Esophagus squamous epithelium (tissue), 5 donors: ENCODE results near the gene IL21R. TPM values are rescaled to one million over a fixed set of nuclear protein-coding genes. Genes with fewer than 3 reads are reported as not detected.
A peak's percentile ranks its signal among the peaks of the same experiment; 100 is the strongest.

Experiments used
- DNase-seq: peaks from one replicate; lab custom pipeline; 2025; lab: John Stamatoyannopoulos, UW
- H3K27ac ChIP-seq, 4 donors: fragments of 200-600 bp; sonication (generic); one replicate each; pipeline ENCODE4 v1.5.1; 2016 to 2019; ENCODE audit warnings: mild to moderate bottlenecking in 1 of 4
- H3K27me3 ChIP-seq, 4 donors: fragments of 200-600 bp; sonication (generic); 1 replicate in 3 of 4; 2 replicates in 1 of 4; pipeline versions ENCODE4 v1.5.1 to v1.6.0; 2017 to 2021; ENCODE audit warnings: antibody characterized with exemption in 1 of 4
- H3K36me3 ChIP-seq, 3 donors: fragments of 200-600 bp; sonication (generic); one replicate each; pipeline ENCODE4 v1.5.1; 2016 to 2019
- H3K4me1 ChIP-seq, 3 donors: fragments of 200-600 bp; sonication (generic); one replicate each; pipeline ENCODE4 v1.5.1; 2017 to 2019
- H3K4me3 ChIP-seq, 4 donors: fragments of 200-600 bp; sonication (generic); 1 replicate in 3 of 4; 2 replicates in 1 of 4; pipeline ENCODE4 v1.5.1; 2016 to 2019; ENCODE audit warnings: mild to moderate bottlenecking in 2 of 4, moderate library complexity in 1 of 4
- H3K9me3 ChIP-seq, 3 donors: fragments of 200-600 bp; sonication (generic); one replicate each; pipeline ENCODE4 v1.5.1; 2016 to 2019
- CTCF ChIP-seq, 6 experiments: fragments of 450-650 bp in 4 of 6; fragments of 200-600 bp in 2 of 6; sonication (generic) in 2 of 6; IDR thresholded peaks; one replicate each; pipeline ENCODE4 v1.5.1; 2016 to 2019; ENCODE audit warnings: antibody characterized with exemption in 6 of 6, mild to moderate bottlenecking in 4 of 6, moderate library complexity in 4 of 6
- POLR2A ChIP-seq, 4 donors: fragments of 450-650 bp; IDR thresholded peaks; one replicate each; pipeline ENCODE4 v1.6.1; 2017; ENCODE audit warnings: antibody characterized with exemption in 4 of 4, mild to moderate bottlenecking in 4 of 4, moderate library complexity in 3 of 4
- WGBS, 2 donors: methylation state at CpG; one replicate each; pipeline ENCODE4 v1.1.5; 2018; 5-methylcytosine and 5-hydroxymethylcytosine counted together
- intact Hi-C: fragments of 100-400 bp; cut with DNase I; formaldehyde crosslinking; loops from one replicate; pipeline ENCODE4 v1.15.0; 2022
- total RNA-seq, 4 donors: library from RNA; depleted of rRNA; stranded (reverse); fragments of >200 nt; gene quantifications; one replicate each; pipeline ENCODE4 v1.1.0, GENCODE V29; 2016
- donor health status: DM: yes; HTN: yes; CAD: no.

IL21R gene
- total RNA-seq, 4 donors from 2014 or later, result 0.23 to 1.2 (median 0.39) TPM

GRCh38 chr16:27381236-27381635, 20.7 kb upstream of the IL21R start:
- H3K27me3 ChIP-seq, result no peaks in the 10 kb centered on the region
- TF ChIP-seq CTCF (IDR thresholded peaks at IDR 0.05) (no peak), POLR2A (IDR thresholded peaks at IDR 0.05) (no peak)
- intact Hi-C loops, result no loop called here
- H3K4me3 ChIP-seq, result no peak overlapping the region
- DNase-seq, result no peak
- no peaks in the 10 kb centered on the region for H3K36me3 ChIP-seq
- no peaks in the 10 kb centered on the region for H3K4me1 ChIP-seq
- no peaks in the 10 kb centered on the region for H3K9me3 ChIP-seq
- no peak overlapping the region for H3K27ac ChIP-seq

DNA sequence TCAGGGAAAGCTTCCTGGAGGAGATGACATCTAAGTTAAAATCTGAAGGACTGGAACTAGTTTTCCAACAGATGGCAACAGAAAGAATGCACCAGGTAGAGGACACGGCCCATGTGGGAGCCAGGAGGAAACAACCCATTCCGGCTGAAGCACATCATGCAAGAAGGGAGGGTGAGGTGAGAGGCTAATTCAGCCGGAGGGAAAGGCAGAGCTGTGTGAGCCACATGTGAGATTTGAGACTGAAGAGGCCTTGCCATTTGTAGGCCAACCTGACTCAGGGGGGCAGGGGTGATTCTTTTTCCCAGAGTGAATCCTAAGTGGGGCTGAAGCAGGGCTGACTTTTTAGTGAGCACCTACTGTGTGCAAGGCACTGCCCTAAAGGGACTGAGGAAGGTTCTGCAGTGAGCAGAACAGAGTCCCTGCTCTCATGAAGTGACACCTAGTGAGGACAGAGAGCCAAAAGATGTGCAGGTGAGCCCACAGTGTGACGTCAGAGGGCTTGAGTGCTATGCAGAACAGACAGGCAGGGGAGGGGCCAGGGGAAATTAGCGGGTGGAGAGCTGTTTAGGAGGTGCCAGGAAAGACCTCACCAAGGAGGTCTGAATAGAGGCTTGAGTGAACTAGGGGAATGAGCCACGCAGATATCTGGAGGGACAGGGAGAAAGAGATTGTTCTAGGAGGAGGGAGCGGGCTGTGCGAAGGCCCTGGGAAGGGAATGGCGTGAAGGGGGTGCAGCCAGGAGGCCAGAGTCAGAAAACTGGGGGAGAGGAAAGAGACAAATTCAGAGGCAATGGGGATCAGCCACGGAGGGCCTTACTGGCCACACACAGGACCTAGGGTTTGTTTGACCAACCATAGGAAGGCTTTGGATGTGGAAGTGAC, 19.8 kb upstream of the IL21R start:
- 72 to 73% methylated on average over 10 of the region's 10 CpGs for WGBS, 2 donors
- Histone ChIP-seq H3K36me3 (no peaks in the 10 kb centered on the region), H3K27me3 (no peaks in the 10 kb centered on the region), H3K4me3 (no peak overlapping the region), H3K27ac (no peak overlapping the region), H3K9me3 (no peaks in the 10 kb centered on the region), H3K4me1 (no peaks in the 10 kb centered on the region)
- intact Hi-C loops, result no loop called here
- no peak for DNase-seq
- TF ChIP-seq POLR2A (IDR thresholded peaks at IDR 0.05) (no peak), CTCF (IDR thresholded peaks at IDR 0.05) (no peak)

DNA sequence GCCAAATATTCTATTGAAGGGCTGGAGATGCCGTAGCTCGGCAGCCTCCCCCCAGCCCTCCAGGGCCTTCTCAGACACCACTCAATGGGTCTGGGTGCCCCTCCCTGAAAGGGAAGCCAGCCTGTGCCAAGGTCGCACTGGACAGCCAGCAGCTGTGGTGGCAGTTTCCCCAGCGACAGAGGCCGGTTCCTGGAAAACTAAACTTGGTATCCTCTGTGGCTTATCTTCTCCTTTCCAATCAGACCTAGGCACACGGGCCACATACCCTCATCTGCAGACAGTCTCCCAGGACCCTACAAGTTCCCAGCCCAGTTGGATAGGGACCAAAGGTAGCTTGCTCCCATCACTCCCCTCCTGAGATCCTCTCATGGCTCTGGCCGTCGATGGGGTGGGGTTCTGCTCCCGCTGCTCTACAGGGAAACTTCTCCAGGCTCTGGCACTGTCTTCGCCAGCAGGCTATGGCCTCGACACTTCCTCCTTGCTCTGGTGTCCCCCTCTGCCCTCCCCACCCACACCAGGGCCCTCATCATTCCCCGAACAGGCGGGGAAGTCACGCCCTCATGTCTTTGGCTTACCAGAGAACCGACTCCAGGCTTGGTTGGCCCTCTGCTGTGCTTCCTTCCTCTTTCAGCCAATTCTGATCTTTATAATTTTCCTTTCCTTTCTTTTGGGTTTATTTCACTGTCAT, 18.3 kb upstream of the IL21R start:
- Histone ChIP-seq H3K27me3 (peaks cover 0 to 14% (median 0%) of the 10 kb centered on the region in 4 donors), H3K9me3 (no peaks in the 10 kb centered on the region), H3K4me3 (no peak overlapping the region), H3K4me1 (no peaks in the 10 kb centered on the region), H3K27ac (peak overlapping the region in 1 of 4 donors; percentile 52), H3K36me3 (no peaks in the 10 kb centered on the region)
- intact Hi-C loops, result no loop called here
- WGBS, 2 donors, result 54 to 76% methylated on average over 13 to 14 of the region's 15 CpGs
- no peak for DNase-seq
- no peak for TF ChIP-seq POLR2A (IDR thresholded peaks at IDR 0.05)

- 51 to 77% methylated on average over 5 of the region's 5 CpGs for WGBS, 2 donors
- peaks cover 0 to 21% (median 0%) of the 10 kb centered on the region in 4 donors for H3K27me3 ChIP-seq
- no peak overlapping the region for H3K4me3 ChIP-seq
- intact Hi-C loops, result no loop called here
- no peaks in the 10 kb centered on the region for H3K4me1 ChIP-seq
- no peaks in the 10 kb centered on the region for H3K9me3 ChIP-seq
- H3K27ac ChIP-seq, result no peak overlapping the region
- H3K36me3 ChIP-seq, result no peaks in the 10 kb centered on the region
- no peak for TF ChIP-seq POLR2A (IDR thresholded peaks at IDR 0.05)
- no peak for TF ChIP-seq CTCF (IDR thresholded peaks at IDR 0.05)
- DNase-seq, result no peak
These were observed 17.5 kb upstream of the IL21R start for GRCh38 chr16:27384425-27384824.

DNA sequence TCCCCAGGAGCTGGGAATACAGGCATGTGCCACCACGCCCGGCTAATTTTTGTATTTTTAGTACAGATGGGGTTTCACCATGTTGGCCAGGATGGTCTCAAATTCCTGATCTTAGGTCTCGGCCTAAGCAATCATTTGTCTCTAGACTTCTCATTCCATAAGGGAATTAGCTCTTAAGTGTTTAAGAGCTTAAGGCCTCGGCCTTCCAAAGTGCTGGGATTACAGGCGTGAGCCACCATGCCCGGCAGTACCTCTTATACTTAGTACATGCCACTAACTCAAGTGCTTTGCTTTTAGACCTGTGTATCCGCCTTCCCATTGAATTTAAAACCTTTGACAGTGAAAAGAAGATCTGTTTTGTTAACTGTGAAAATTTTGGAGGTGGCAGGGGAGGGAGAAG, 16.6 kb upstream of the IL21R start:
- intact Hi-C loops, result no loop called here
- H3K4me3 ChIP-seq, result no peak overlapping the region
- 85 to 89% methylated on average over 6 to 7 of the region's 7 CpGs for WGBS, 2 donors
- no peak overlapping the region for H3K27ac ChIP-seq
- peaks cover 0 to 25% (median 0%) of the 10 kb centered on the region in 4 donors for H3K27me3 ChIP-seq
- no peaks in the 10 kb centered on the region for H3K4me1 ChIP-seq
- no peaks in the 10 kb centered on the region for H3K36me3 ChIP-seq
- no peak for DNase-seq
- TF ChIP-seq CTCF (IDR thresholded peaks at IDR 0.05) (no peak), POLR2A (IDR thresholded peaks at IDR 0.05) (no peak)
- H3K9me3 ChIP-seq, result no peaks in the 10 kb centered on the region
